ENCODE measurements around the gene CDH13.

Gene CDH13

GRCh38 chr16:83438326-83438725 is 811.6 kb downstream of the CDH13 start:
- H3K27me3 ChIP-seq (ENCODE audit: control insufficient read depth in 1 of 2, insufficient read depth in 1 of 2, low read length in 2 of 2) = no peaks in the 10 kb centered on the region
- H3K4me2 ChIP-seq (ENCODE audit: low read length, poor library complexity, severe bottlenecking) = no peak overlapping the region
- no peak overlapping the region for H2BK15ac ChIP-seq (ENCODE audit: low read depth, poor library complexity, severe bottlenecking)
- no peak overlapping the region for H2BK5ac ChIP-seq (ENCODE audit: low read depth, low read length, poor library complexity, severe bottlenecking)
- no peak overlapping the region for H3K14ac ChIP-seq (ENCODE audit: low read length in 2 of 2)
- no peak for DNase-seq
- no peak overlapping the region for H3K4me3 ChIP-seq (ENCODE audit: insufficient read depth in 1 of 2, low read depth in 1 of 2, low read length in 2 of 2)
- H3K36me3 ChIP-seq (ENCODE audit: control insufficient read depth in 1 of 2, insufficient read depth in 2 of 2, low read depth in 1 of 2, low read length in 2 of 2) = no peaks in the 10 kb centered on the region
- no peaks in the 10 kb centered on the region for H3K9me3 ChIP-seq (ENCODE audit: control insufficient read depth, low read length)
- no peak overlapping the region for H2AK5ac ChIP-seq (ENCODE audit: low read length, severe bottlenecking)
- no peak overlapping the region for H4K8ac ChIP-seq (ENCODE audit: low read length)
- no peaks in the 10 kb centered on the region for H3K79me1 ChIP-seq (replicated peaks; ENCODE audit: low read length, poor library complexity, severe bottlenecking)
- H3K4ac ChIP-seq (ENCODE audit: low read depth in 1 of 2, low read length in 2 of 2) = no peak overlapping the region
- H3K9ac ChIP-seq (ENCODE audit: low read length) = no peak overlapping the region
- 100% methylated on average over 2 of the region's 3 CpGs for whole genome bisulfite sequencing
- no peak overlapping the region for H3K18ac ChIP-seq (ENCODE audit: low read depth in 1 of 2, low read length in 2 of 2)
- no peak overlapping the region for H2BK12ac ChIP-seq (ENCODE audit: low read length in 2 of 2)
- H4K91ac ChIP-seq (ENCODE audit: low read length) = no peak overlapping the region
- no peak overlapping the region for H2AFZ ChIP-seq (ENCODE audit: low read depth, low read length)
- H2BK120ac ChIP-seq (ENCODE audit: low read depth, low read length) = no peak overlapping the region
- H3K27ac ChIP-seq (ENCODE audit: low read length, poor library complexity, severe bottlenecking) = no peak overlapping the region
- H3K4me1 ChIP-seq (ENCODE audit: control insufficient read depth, insufficient read depth, low read depth, low read length) = no peaks in the 10 kb centered on the region
- no peak overlapping the region for H3K23ac ChIP-seq (ENCODE audit: low read length in 2 of 2)

- Histone ChIP-seq H3K4me2 (ENCODE audit: low read length, poor library complexity, severe bottlenecking) (no peak overlapping the region), H2BK12ac (ENCODE audit: low read length in 2 of 2) (no peak overlapping the region)
- WGBS = 98% methylated on average over 6 of the region's 6 CpGs
Observed at GRCh38 chr16:83439412-83439811, 812.6 kb downstream of the CDH13 start.

GRCh38 chr16:83441517-83441916 is 814.7 kb downstream of the CDH13 start:
- Histone ChIP-seq H3K4me3 (ENCODE audit: insufficient read depth in 1 of 2, low read depth in 1 of 2, low read length in 2 of 2) (no peak overlapping the region), H3K18ac (ENCODE audit: low read depth in 1 of 2, low read length in 2 of 2) (no peak overlapping the region), H3K23ac (ENCODE audit: low read length in 2 of 2) (no peak overlapping the region), H3K79me1 (replicated peaks; ENCODE audit: low read length, poor library complexity, severe bottlenecking) (no peaks in the 10 kb centered on the region), H3K27me3 (ENCODE audit: control insufficient read depth in 1 of 2, insufficient read depth in 1 of 2, low read length in 2 of 2) (no peaks in the 10 kb centered on the region), H2AFZ (ENCODE audit: low read depth, low read length) (no peak overlapping the region), H3K4me1 (ENCODE audit: control insufficient read depth, insufficient read depth, low read depth, low read length) (no peaks in the 10 kb centered on the region), H2BK5ac (ENCODE audit: low read depth, low read length, poor library complexity, severe bottlenecking) (no peak overlapping the region), H3K9ac (ENCODE audit: low read length) (no peak overlapping the region), H3K27ac (ENCODE audit: low read length, poor library complexity, severe bottlenecking) (no peak overlapping the region), H4K8ac (ENCODE audit: low read length) (no peak overlapping the region), H3K4ac (ENCODE audit: low read depth in 1 of 2, low read length in 2 of 2) (no peak overlapping the region), H2BK120ac (ENCODE audit: low read depth, low read length) (no peak overlapping the region), H3K14ac (ENCODE audit: low read length in 2 of 2) (no peak overlapping the region), H3K36me3 (ENCODE audit: control insufficient read depth in 1 of 2, insufficient read depth in 2 of 2, low read depth in 1 of 2, low read length in 2 of 2) (no peaks in the 10 kb centered on the region), H3K4me2 (ENCODE audit: low read length, poor library complexity, severe bottlenecking) (no peak overlapping the region), H2AK5ac (ENCODE audit: low read length, severe bottlenecking) (no peak overlapping the region), H4K91ac (ENCODE audit: low read length) (no peak overlapping the region), H2BK15ac (ENCODE audit: low read depth, poor library complexity, severe bottlenecking) (no peak overlapping the region), H3K9me3 (ENCODE audit: control insufficient read depth, low read length) (no peaks in the 10 kb centered on the region), H2BK12ac (ENCODE audit: low read length in 2 of 2) (no peak overlapping the region)
- DNase-seq = no peak
- 10% methylated on average over 3 of the region's 4 CpGs for WGBS

More at GRCh38 chr16:83439412-83439811, 812.6 kb downstream of the CDH13 start:
- Histone ChIP-seq H3K9ac (ENCODE audit: low read length) (no peak overlapping the region), H3K23ac (ENCODE audit: low read length in 2 of 2) (no peak overlapping the region), H3K9me3 (ENCODE audit: control insufficient read depth, low read length) (no peaks in the 10 kb centered on the region), H3K4me1 (ENCODE audit: control insufficient read depth, insufficient read depth, low read depth, low read length) (no peaks in the 10 kb centered on the region), H3K27me3 (ENCODE audit: control insufficient read depth in 1 of 2, insufficient read depth in 1 of 2, low read length in 2 of 2) (no peaks in the 10 kb centered on the region), H2AFZ (ENCODE audit: low read depth, low read length) (no peak overlapping the region), H4K8ac (ENCODE audit: low read length) (no peak overlapping the region), H3K4ac (ENCODE audit: low read depth in 1 of 2, low read length in 2 of 2) (no peak overlapping the region), H3K18ac (ENCODE audit: low read depth in 1 of 2, low read length in 2 of 2) (no peak overlapping the region), H2BK5ac (ENCODE audit: low read depth, low read length, poor library complexity, severe bottlenecking) (no peak overlapping the region), H3K79me1 (replicated peaks; ENCODE audit: low read length, poor library complexity, severe bottlenecking) (no peaks in the 10 kb centered on the region), H3K4me3 (ENCODE audit: insufficient read depth in 1 of 2, low read depth in 1 of 2, low read length in 2 of 2) (no peak overlapping the region), H3K14ac (ENCODE audit: low read length in 2 of 2) (no peak overlapping the region), H4K91ac (ENCODE audit: low read length) (no peak overlapping the region), H2BK120ac (ENCODE audit: low read depth, low read length) (no peak overlapping the region), H2BK15ac (ENCODE audit: low read depth, poor library complexity, severe bottlenecking) (no peak overlapping the region), H3K36me3 (ENCODE audit: control insufficient read depth in 1 of 2, insufficient read depth in 2 of 2, low read depth in 1 of 2, low read length in 2 of 2) (no peaks in the 10 kb centered on the region), H2AK5ac (ENCODE audit: low read length, severe bottlenecking) (no peak overlapping the region), H3K27ac (ENCODE audit: low read length, poor library complexity, severe bottlenecking) (no peak overlapping the region)
- DNase-seq = no peak

DNA sequence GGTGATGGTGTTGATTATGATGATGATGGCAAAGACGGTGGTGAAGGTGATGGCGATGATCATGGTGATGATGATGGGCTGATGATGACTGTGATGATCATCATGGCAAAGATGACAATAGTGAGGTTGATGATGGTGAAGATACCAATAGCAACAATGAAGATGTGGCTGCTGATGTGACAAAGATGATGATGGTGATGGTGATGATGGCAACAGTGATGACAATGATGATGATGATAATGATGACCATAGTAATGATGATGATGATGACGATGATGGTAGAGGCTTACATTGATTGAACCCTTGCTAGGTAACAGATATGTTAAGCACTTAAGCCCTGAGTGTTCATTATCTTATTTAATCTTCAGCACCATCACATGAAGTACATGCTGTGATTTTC is 817.2 kb downstream of the CDH13 start:
- no peak overlapping the region for H2BK15ac ChIP-seq (ENCODE audit: low read depth, poor library complexity, severe bottlenecking)
- H3K79me1 ChIP-seq (replicated peaks; ENCODE audit: low read length, poor library complexity, severe bottlenecking) = no peaks in the 10 kb centered on the region
- H4K8ac ChIP-seq (ENCODE audit: low read length) = no peak overlapping the region
- H3K36me3 ChIP-seq (ENCODE audit: control insufficient read depth in 1 of 2, insufficient read depth in 2 of 2, low read depth in 1 of 2, low read length in 2 of 2) = no peaks in the 10 kb centered on the region
- H3K18ac ChIP-seq (ENCODE audit: low read depth in 1 of 2, low read length in 2 of 2) = no peak overlapping the region
- H2BK120ac ChIP-seq (ENCODE audit: low read depth, low read length) = no peak overlapping the region
- no peaks in the 10 kb centered on the region for H3K27me3 ChIP-seq (ENCODE audit: control insufficient read depth in 1 of 2, insufficient read depth in 1 of 2, low read length in 2 of 2)
- H3K9me3 ChIP-seq (ENCODE audit: control insufficient read depth, low read length) = no peaks in the 10 kb centered on the region
- H3K4me2 ChIP-seq (ENCODE audit: low read length, poor library complexity, severe bottlenecking) = no peak overlapping the region
- no peak overlapping the region for H2BK12ac ChIP-seq (ENCODE audit: low read length in 2 of 2)
- H2AK5ac ChIP-seq (ENCODE audit: low read length, severe bottlenecking) = no peak overlapping the region
- no peak overlapping the region for H3K14ac ChIP-seq (ENCODE audit: low read length in 2 of 2)
- no peak overlapping the region for H2BK5ac ChIP-seq (ENCODE audit: low read depth, low read length, poor library complexity, severe bottlenecking)
- H3K4me3 ChIP-seq (ENCODE audit: insufficient read depth in 1 of 2, low read depth in 1 of 2, low read length in 2 of 2) = no peak overlapping the region
- WGBS = 99% methylated on average over 3 of the region's 3 CpGs
- H3K23ac ChIP-seq (ENCODE audit: low read length in 2 of 2) = no peak overlapping the region
- no peaks in the 10 kb centered on the region for H3K4me1 ChIP-seq (ENCODE audit: control insufficient read depth, insufficient read depth, low read depth, low read length)
- DNase-seq = no peak
- H4K91ac ChIP-seq (ENCODE audit: low read length) = no peak overlapping the region
- no peak overlapping the region for H3K9ac ChIP-seq (ENCODE audit: low read length)
- no peak overlapping the region for H3K27ac ChIP-seq (ENCODE audit: low read length, poor library complexity, severe bottlenecking)
- no peak overlapping the region for H3K4ac ChIP-seq (ENCODE audit: low read depth in 1 of 2, low read length in 2 of 2)
- no peak overlapping the region for H2AFZ ChIP-seq (ENCODE audit: low read depth, low read length)
